Heart right ventricle (tissue), 16 donors: ENCODE results near the gene FCN1. TPM values are rescaled to one million over a fixed set of nuclear protein-coding genes. Genes with fewer than 3 reads are reported as not detected.
A peak's percentile ranks its signal among the peaks of the same experiment; 100 is the strongest.
"Not testable (repeated sequence)": the region's sequence is repeated elsewhere in the genome, so short reads cannot be mapped to it uniquely, and the experiment has no call there.

Source experiments
- ATAC-seq, 8 donors: fragments of 200-7000 bp; cut with Tn5 transposase; one replicate each; pipeline ENCODE4 v1.9.1; 2020; ENCODE audit warnings: mild to moderate bottlenecking in 8 of 8, moderate library complexity in 8 of 8, moderate number of reproducible peaks in 1 of 8
- DNase-seq, 2 donors: peaks; one replicate each; pipeline ENCODE4 v3.0.0-alpha.2; 2020
- H3K27ac ChIP-seq, 10 donors: fragments of 200-600 bp; sonication (generic) in 2 of 10; one replicate each; pipeline versions ENCODE4 v1.5.0 to v1.8.0; 2020 to 2022; ENCODE audit warnings: mild to moderate bottlenecking in 3 of 10
- H3K27me3 ChIP-seq, 7 donors: fragments of 200-600 bp; one replicate each; pipeline ENCODE4 v1.8.0; 2021 to 2022; ENCODE audit warnings: mild to moderate bottlenecking in 2 of 7
- H3K36me3 ChIP-seq, 9 donors: fragments of 200-600 bp; sonication (generic) in 1 of 9; one replicate each; pipeline versions ENCODE4 v1.5.0 to v1.8.0; 2020 to 2022; ENCODE audit warnings: mild to moderate bottlenecking in 2 of 9
- H3K4me1 ChIP-seq, 9 donors: fragments of 200-600 bp; sonication (generic) in 1 of 9; one replicate each; pipeline versions ENCODE4 v1.5.0 to v1.8.0; 2020 to 2022; ENCODE audit warnings: mild to moderate bottlenecking in 4 of 9
- H3K4me3 ChIP-seq, 10 donors: fragments of 200-600 bp; sonication (generic) in 2 of 10; one replicate each; pipeline versions ENCODE4 v1.5.0 to v1.8.0; 2020 to 2022; ENCODE audit warnings: mild to moderate bottlenecking in 7 of 10, moderate library complexity in 2 of 10
- H3K9me3 ChIP-seq, 11 donors: fragments of 200-600 bp in 10 of 11; sonication (generic) in 2 of 11; one replicate each; pipeline versions ENCODE4 v1.5.0 to v1.8.0; 2013 to 2022; ENCODE audit warnings: mild to moderate bottlenecking in 2 of 11, control low read depth in 1 of 11, moderate library complexity in 1 of 11
- CTCF ChIP-seq, 9 donors: fragments of 200-600 bp; sonication (generic) in 2 of 9; IDR thresholded peaks; one replicate each; pipeline versions ENCODE4 v1.5.0 to v1.8.0; 2021 to 2022; ENCODE audit warnings: antibody characterized with exemption in 9 of 9, mild to moderate bottlenecking in 5 of 9, moderate library complexity in 1 of 9
- WGBS, 2 donors: extraction: QIAGEN DNeasy Blood & Tissue Kit; methylation state at CpG; one replicate each; pipeline ENCODE4 v1.1.7; 2013; ENCODE audit warnings: inconsistent platforms in 1 of 2; 5-methylcytosine and 5-hydroxymethylcytosine counted together
- intact Hi-C, 10 donors: fragments of 100-400 bp; cut with DNase I; formaldehyde crosslinking; loops; one replicate each; pipeline versions ENCODE4 v1.11.1 to v1.14.2; 2022
- polyA plus RNA-seq, 2 donors: library from polyadenylated mRNA; stranded (reverse); fragments of 200-250 nt; gene quantifications; one replicate each; pipeline ENCODE4 v1.2.3, GENCODE V29; 2013
- total RNA-seq, 10 donors: library from RNA; stranded (reverse); fragmentation: NEBNext Ultra II Directional in 3 of 10; extraction: Animal tissue kit (Norgen Biotek cat#: 25700) in 3 of 10; gene quantifications; one replicate each; pipeline versions ENCODE4 v1.2.1 to v1.2.4, GENCODE V29; 2021 to 2023
- donor health status: Arrhythmogenic right ventricular cardiomyopathy.
- donor health status: ischemic (EF 13 %, LVEDD 7.1; RV severe dilation, severe dysfunction).
- donor health status: healthy with polysubstance abuse.
- donor health status: DM: no; HTN: yes; CAD: no.
- donor health status: DM: no; HTN: no; CAD: no.
- donor health status: ischemic (EF 25% LVEDD 6.9; RV normal size, moderate dysfunction).
- donor health status: ischemic (EF 25% LVEDD 5.7; RV mildly dilated, moderate dysfunction).
- donor health status: healthy.
- donor health status: DM: yes; HTN: yes; CAD: no.
- donor health status: Ischemic cardiomyopathy.
- donor health status: ischemic (EF 35%, LVEDD 5.7; RV mildly dilated, moderate dysfunction).
- donor health status: nonischemic (EF 11% LVEDD 7.7; RV severe dilation, severe dysfunction).
- donor health status: DM: yes; HTN: yes; CAD: no.
- donor health status: PGD.
- donor health status: ischemic (EF 29% LVEDD 5.4; RV normal size, mild dysfunction).
- donor health status: nonischemic (EF 23%, LVEDD 6.1; RV moderate dilation, normal function).

FCN1 gene
- total and polyA plus RNA-seq, 12 donors: 0.97 to 64.7 (median 2.7) TPM

- peaks cover 0 to 14% (median 0%) of the 10 kb centered on the region in 11 donors for H3K9me3 ChIP-seq
- H3K27me3 ChIP-seq: peaks cover 0 to 6% (median 0%) of the 10 kb centered on the region in 7 donors
- H3K4me3 ChIP-seq: no peak overlapping the region
- no peaks in the 10 kb centered on the region for H3K36me3 ChIP-seq
- ATAC-seq: no peak
- WGBS, 2 donors: 63 to 88% methylated on average over 13 of the region's 13 CpGs
- DNase-seq: no peak
- TF ChIP-seq CTCF (IDR thresholded peaks at IDR 0.05): no peak
- peaks cover 0 to 14% (median 7%) of the 10 kb centered on the region in 9 donors for H3K4me1 ChIP-seq
- intact Hi-C loops: no loop called here
- H3K27ac ChIP-seq: no peak overlapping the region
Observed at GRCh38 chr9:134860510-134860909, 57.2 kb downstream of the FCN1 start.

- intact Hi-C loops: no loop called here
- no peak for DNase-seq
Observed at GRCh38 chr9:134858051-134858841, 59.5 kb downstream of the FCN1 start.

GRCh38 chr9:134857451-134857850 is 60.3 kb downstream of the FCN1 start:
- intact Hi-C loops, ATAC-seq, H3K4me1 ChIP-seq, H3K27ac ChIP-seq, H3K36me3 ChIP-seq, DNase-seq, H3K27me3 ChIP-seq, H3K4me3 ChIP-seq: not testable (repeated sequence)
- WGBS, 2 donors: 88 to 94% methylated on average over 2 of the region's 2 CpGs
- H3K9me3 ChIP-seq: peaks cover 0 to 14% (median 0%) of the 10 kb centered on the region in 11 donors

More at GRCh38 chr9:134858051-134858841, 59.5 kb downstream of the FCN1 start:
- WGBS, 2 donors: 71 to 77% methylated on average over 11 of the region's 11 CpGs
- Histone ChIP-seq H3K4me3 (no peak overlapping the region), H3K9me3 (peaks cover 0 to 14% (median 0%) of the 10 kb centered on the region in 11 donors), H3K4me1 (peaks cover 0 to 3% (median 0%) of the 10 kb centered on the region in 9 donors), H3K36me3 (no peaks in the 10 kb centered on the region), H3K27ac (no peak overlapping the region), H3K27me3 (peaks cover 0 to 8% (median 0%) of the 10 kb centered on the region in 7 donors)
- ATAC-seq: peak in 1 of 8 donors; percentile 40
- peak in 3 of 9 donors; percentile 5 to 15 (median 9) for TF ChIP-seq CTCF (IDR thresholded peaks at IDR 0.05)

- peaks cover 0 to 8% (median 0%) of the 10 kb centered on the region in 7 donors for H3K27me3 ChIP-seq
- ATAC-seq: no peak
- no peak overlapping the region for H3K4me3 ChIP-seq
- DNase-seq: no peak
- 87 to 88% methylated on average over 9 of the region's 9 CpGs for WGBS, 2 donors
- no peaks in the 10 kb centered on the region for H3K4me1 ChIP-seq
- intact Hi-C loops: no loop called here
- peaks cover 0 to 8% (median 0%) of the 10 kb centered on the region in 11 donors for H3K9me3 ChIP-seq
- no peaks in the 10 kb centered on the region for H3K36me3 ChIP-seq
- no peak overlapping the region for H3K27ac ChIP-seq
- TF ChIP-seq CTCF (IDR thresholded peaks at IDR 0.05): no peak
Observed at GRCh38 chr9:134855900-134856377, 61.8 kb downstream of the FCN1 start.

Other genes with a start within 250 kb of the FCN1 start
- gene FCN2, start 37.1 kb downstream of the FCN1 start, total RNA-seq: under 1 TPM in 3 of 10 donors, not detected in 7; 0.25 to 0.46 (median 0.26) TPM
- gene FCN2, start 37.1 kb downstream of the FCN1 start, polyA plus RNA-seq: under 1 TPM; 0.19 to 0.44 TPM
- gene OLFM1, start 169.8 kb upstream of the FCN1 start, total RNA-seq: 10 to 100 TPM in 2 of 10 donors, 1 to 10 TPM in 8; 3.3 to 13.3 (median 5.9) TPM
- 10 to 100 TPM; 11.3 to 14.9 TPM for gene OLFM1, start 169.8 kb upstream of the FCN1 start, polyA plus RNA-seq